Stimulated activated CD8-positive, alpha-beta memory T cell treated with anti-CD3 and anti-CD28 coated beads, Interleukin-7, amount 100 ng/mL, for 1 hour (primary cell): ENCODE measurements around the gene RABL2B.

ENCODE experiments used
- DNase-seq, 2 donors: peaks; one replicate each; pipeline ENCODE4 v3.0.0-alpha.2; 2020; ENCODE audit warnings: low read depth in 2 of 2

Gene RABL2B

GRCh38 chr22:50738649-50739227, 44.7 kb downstream of the RABL2B start:
- no peak for DNase-seq

DNA sequence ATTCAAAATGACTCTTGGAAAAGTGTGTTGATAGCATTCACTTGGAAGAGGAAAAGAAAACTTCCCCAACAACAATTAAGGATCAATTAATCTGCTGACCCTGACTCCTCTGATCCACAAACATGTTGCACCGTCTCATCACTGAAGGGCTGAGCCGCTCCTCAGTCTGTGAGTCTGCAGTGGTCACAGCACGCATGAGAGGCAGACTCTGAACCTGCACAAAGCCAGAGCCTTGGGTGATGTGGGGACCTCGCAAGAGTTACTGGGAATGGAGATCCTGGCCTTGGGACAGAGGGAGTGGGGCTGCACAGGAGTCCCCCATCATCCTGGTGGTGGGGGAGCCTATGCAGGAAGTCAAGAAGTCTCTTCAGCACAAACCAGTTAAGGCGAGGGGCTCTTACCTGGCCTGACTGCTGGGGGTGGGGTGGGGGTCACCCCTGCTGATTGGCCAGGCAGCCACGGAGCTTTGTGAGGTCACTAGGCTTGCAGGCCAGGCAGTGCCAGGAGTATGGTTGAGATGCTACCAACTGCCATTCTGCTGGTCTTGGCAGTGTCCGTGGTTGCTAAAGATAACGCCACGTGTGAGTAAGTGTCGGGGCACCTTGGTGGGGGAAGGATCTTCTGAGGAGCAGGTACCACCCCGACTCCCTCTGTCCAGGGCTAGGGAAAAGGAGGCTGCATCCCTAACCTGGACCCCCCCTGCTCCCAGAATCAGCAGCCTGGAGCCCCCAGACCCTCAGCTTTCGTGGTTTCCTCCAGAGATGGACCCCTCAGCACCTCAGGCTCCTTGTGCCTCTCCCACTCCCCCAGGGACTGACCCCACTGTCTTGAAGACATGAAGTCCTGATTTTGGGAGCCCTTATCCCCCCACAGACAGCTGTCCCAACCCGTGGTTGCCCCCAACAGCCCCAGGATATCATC, 45.4 kb downstream of the RABL2B start, which contains the start of gene ACR:
TSS of gene ACR (plus strand) at position 477 of the 921 bp plus-strand sequence. CDS start at position 509, 32 bp downstream.
- no peak for DNase-seq

- no peak for DNase-seq
These were observed 47.8 kb downstream of the RABL2B start for GRCh38 chr22:50735739-50736030.

DNA sequence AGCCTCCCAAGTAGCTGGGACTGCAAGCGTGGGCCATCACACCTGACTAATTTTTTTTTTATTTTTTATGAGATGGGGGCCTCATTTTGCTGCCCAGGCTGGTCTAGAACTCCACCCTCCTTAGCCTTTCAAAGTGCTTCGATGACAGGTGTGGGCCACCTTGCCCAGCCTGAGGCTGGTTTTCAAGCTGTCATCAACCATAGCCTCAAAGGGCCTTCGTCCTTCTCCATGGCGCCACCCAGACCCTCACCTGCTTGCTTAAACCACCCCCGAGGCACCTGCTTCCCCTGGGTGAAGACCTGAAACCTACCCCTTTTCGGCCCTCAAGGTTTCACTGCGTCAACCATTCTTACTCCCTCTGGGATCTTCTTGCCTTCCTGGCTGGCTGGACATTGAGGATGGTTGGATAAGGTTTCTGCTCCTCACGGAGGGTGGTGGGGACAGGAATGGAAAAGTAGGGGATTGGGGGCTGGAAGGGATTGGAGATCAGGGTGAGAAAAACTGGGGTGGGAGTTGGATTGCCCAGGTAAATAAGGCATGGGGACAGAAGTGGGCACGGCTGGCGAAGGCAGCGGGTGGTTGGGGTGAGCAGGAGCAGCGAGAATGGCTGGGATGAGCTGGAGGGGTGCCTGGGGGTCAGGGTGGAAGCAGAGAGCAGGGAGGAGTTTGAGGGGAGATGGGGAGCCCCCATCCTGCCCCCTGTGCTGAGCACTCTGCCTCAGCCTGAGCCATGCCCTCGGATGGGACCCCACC, 48.3 kb downstream of the RABL2B start:
- no peak for DNase-seq

DNA sequence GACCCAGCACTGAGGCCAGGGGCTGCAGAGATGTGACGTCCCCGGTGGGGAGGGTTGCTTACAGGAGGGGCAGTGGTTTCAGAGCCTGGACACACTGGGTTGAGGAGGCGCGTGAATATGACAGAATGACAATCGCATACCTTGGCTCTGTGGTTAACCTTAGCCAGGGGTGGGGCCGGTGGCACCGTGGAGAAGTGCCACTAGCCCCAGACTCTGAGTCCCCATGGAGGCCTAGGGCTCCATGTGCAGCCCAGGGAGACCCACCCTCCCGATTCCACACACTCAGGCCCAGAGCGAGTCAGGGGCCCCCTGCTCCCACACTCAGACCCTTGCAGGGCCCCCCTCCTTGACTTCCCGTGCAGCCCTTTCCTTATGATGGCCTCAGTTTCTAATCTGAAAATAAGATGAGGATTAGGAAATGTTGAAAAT, 49.1 kb downstream of the RABL2B start:
- DNase-seq, result no peak

DNA sequence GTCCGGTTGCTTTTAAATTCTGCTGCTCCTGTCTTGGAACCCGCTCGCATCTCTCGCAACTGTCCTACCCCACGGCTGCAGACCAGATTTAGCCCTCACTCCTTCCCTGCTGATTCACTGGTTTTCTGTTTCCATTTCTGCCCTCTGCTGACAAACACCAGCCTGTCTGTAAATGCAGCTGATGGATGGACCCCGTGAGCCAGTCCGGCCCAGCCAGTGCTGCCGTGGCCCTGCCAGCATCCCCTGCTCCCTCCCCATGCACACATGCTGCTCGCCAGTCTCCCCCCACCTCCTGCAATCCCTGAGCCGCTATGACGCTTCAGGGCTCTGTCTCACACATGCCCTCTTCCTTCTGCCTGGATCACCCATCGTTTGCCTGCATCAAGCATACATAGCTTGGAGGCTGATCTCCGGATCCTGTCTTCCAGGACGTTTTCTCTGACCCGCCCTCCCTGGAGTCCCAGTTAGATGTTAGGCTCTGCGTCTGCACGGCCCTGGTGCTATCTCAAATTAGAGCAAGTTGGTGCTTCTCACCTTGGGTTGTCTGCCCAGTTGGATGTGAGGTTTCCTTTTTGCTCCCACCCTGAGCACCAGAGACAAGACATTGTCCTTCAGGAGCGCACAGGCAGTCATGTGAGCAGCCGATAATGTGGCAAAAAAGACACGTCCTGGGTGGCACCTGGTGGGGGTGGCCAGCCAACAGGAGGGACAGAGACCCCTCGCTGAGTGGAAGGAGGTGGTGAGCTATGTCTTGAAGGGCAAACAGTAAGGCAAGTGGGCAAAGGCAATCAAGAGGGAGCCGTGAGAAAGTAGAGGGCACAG, 49.7 kb downstream of the RABL2B start:
- DNase-seq, result no peak

- no peak for DNase-seq
These were observed 50.8 kb downstream of the RABL2B start for GRCh38 chr22:50732681-50733080.

DNA sequence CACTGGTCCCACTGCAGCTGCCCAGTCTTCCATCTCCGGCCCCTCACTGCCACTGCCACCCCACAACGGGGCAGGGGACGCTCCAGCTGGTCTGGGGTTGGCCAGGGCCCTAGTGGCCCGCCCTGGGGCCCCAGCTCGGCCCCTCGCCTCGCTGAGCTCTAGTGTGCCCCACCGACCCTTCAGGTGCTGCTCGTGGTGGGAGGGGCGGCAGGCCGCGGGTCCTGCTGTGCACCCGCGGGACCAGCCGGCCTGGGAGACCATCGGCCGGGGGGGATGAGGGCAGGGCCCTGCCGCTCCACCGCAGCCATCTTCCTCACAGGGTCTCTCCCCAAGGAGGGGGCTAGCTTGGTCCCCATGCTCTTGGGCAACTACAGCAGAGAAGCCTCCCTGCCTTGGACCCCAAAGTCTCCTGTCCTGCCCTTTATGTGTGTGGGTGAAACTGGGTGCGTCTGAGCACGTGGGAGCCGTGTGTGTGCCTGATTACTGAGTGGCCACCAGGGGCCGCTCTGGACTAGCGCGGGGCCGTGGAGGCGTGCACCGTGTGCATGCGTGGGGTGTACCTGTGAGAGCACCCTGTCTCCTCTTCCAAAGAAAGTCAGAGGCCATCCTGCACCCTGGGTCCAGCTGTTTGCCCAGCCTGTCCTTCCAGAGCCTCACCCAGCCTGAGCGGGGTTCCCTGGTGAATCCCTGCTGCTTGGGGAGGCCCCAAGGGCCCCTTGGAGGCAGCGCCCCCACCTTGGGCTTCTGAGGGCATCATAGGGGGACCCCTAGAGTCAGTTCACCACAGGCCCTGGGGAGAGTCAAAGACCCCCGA, 51.4 kb downstream of the RABL2B start:
- peak in 1 of 2 donors; percentile 25 for DNase-seq

DNA sequence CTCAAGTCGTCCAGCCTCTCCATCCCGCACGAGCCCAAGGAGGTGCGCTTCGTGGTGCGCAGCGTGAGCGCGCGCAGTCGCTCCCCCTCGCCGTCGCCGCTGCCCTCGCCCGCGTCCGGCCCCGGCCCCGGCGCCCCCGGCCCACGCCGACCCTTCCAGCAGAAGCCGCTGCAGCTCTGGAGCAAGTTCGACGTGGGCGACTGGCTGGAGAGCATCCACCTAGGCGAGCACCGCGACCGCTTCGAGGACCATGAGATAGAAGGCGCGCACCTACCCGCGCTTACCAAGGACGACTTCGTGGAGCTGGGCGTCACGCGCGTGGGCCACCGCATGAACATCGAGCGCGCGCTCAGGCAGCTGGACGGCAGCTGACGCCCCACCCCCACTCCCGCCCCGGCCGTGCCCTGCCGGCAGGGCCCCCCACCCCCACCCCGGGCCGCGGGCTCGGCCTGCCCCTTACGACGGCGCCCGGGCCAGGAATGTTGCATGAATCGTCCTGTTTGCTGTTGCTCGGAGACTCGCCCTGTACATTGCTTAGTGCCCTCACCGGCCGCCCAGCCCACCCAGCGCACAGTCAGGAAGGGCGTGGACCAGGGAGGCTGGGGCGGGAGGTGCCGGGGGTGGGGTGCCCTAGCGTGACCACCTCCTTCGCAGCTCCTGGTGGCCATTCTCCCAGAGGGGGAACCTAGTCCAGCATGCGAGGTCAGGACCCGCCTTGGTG, 52.3 kb downstream of the RABL2B start:
- DNase-seq, result no peak

- no peak for DNase-seq
These were observed 53.2 kb downstream of the RABL2B start for GRCh38 chr22:50730013-50730891.

DNA sequence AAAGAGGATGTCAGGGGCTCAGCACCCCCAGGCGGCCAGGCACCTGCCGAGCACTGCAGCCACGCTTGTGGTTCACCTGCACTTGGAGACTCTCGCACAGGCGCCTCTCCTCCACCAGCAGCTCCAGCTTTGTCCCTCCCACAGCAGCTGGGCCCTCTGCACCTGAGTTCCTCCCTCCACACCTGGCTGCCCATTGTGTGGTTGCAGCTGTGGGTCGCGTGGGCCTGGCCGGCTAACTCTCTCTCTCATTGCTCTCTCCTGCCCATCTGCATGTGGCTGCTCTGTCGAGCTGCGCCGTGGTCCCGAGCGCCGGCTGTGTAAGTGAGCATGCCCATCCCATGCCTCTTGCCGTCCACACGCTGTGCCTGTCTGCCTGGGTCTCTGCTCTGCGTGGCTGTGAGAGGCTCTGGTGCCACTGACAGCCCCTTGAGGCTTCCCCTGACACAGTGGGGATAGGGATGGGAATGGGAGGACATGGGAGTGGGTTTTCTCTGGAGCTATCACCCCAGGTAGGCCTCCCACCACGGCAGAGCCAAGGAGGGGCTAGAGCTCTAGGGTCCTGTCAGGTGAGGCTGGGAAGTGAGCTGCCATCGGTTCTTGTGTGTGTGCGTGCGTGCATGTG, 53.9 kb downstream of the RABL2B start:
- DNase-seq, result no peak

DNA sequence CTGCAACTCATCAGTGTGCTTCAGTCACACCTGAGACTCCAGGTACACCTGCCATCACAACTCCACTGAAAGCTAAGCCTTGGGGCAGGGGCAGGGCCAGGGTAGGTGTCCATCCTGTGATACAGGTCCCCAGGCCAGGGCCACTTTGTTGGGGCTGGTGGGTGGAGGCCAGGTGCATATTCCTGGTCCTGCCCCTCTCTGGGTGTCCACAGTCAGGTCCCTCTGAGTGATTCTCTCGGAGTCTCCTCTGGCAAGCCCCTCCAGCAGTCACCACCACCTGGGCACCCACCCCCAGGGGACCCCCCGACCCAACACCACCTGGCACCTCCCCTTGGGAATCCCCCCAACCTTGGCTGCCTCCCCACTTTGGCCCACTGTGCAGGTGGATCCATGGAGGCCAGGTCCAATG, 54.9 kb downstream of the RABL2B start:
- no peak for DNase-seq

DNA sequence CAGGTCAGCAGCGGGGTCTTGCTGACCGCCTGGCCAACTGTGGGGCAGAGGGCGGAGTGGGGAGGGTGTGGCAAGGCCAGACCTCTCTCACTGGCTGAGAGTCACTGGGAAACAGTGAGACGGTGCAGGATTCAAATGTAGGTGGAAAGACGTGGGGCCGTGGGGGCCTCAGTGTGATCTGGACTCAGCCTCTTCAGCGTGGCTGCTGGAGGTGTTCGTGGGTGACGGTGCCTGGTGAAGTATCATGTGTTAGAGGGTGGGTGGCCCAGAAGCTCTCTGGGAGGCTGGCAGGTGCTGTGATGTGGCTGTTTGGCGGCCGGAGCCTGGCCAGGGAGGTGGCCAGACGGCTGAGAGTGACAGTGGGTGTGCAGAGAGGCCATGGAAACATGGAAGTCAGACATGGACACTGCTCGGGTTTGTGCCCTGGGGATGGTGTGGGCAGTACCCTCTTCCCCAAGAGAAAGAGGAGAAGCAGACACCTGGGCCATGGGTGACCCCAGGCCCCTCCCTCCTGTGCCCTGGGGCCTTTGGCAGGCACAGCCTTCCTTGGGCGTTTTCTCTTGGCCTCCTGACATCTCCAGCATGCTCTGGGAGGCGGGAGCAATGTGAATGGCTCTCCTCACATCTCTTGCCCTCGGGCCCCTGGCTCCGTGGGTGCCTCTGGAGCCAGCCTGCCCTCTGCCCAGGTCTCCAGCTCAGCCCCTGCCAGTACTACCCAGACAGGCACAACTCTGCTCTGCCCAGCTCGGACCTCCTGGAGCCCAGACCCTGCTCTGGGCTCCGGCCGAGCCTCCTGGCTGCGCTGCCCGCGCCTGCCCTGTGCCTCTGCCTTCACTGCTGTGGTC, 55.5 kb downstream of the RABL2B start:
- DNase-seq, result no peak

- DNase-seq, result no peak
These were observed 56.6 kb downstream of the RABL2B start for GRCh38 chr22:50726643-50727340.

- no peak for DNase-seq
These were observed 57.8 kb downstream of the RABL2B start for GRCh38 chr22:50725597-50725996.

- DNase-seq, result no peak
These were observed 58.8 kb downstream of the RABL2B start for GRCh38 chr22:50724616-50725015.

DNA sequence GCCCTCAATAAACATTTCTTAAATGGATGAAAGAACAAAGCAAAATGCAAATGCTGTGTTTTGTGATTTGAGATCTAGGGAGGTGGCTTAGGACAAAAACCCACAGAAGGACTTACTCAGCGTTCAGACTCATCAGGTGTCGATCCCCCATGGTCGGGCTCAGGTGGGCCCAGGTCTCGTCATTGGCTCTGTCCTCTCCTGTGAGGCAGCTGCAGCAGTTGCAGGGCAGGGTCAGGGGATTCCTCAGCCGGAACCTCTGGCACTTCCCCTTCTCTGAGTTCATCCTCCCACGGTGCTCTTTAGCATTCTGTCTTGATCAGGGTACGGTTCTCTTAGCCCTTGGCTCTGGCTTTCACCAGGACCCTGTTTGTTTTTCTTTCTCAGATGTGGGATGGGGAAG, 59.4 kb downstream of the RABL2B start:
- DNase-seq, result no peak
